NCI-H69 (cell line): ENCODE data around the gene TEX2.

Experiments used
- DNase-seq: peaks from one replicate; lab custom pipeline; 2025; lab: John Stamatoyannopoulos, UW

Gene TEX2

GRCh38 chr17:64158831-64159590, 104.0 kb downstream of the TEX2 start:
- no peak for DNase-seq

GRCh38 chr17:64158406-64158805, 104.7 kb downstream of the TEX2 start:
- DNase-seq = no peak

GRCh38 chr17:64157669-64158180, 105.3 kb downstream of the TEX2 start:
- DNase-seq = no peak

- DNase-seq = no peak
Observed at GRCh38 chr17:64156670-64157069, 106.4 kb downstream of the TEX2 start.

GRCh38 chr17:64155751-64156544, 107.1 kb downstream of the TEX2 start:
- DNase-seq = no peak

GRCh38 chr17:64155129-64155528, 107.9 kb downstream of the TEX2 start:
- no peak for DNase-seq

- no peak for DNase-seq
Observed at GRCh38 chr17:64154717-64155116, 108.3 kb downstream of the TEX2 start.

- DNase-seq = no peak
Observed at GRCh38 chr17:64154313-64154695, 108.8 kb downstream of the TEX2 start.

GRCh38 chr17:64153565-64154312, 109.3 kb downstream of the TEX2 start:
- DNase-seq = no peak

- DNase-seq = no peak
Observed at GRCh38 chr17:64152428-64153125, 110.5 kb downstream of the TEX2 start.

GRCh38 chr17:64151016-64151368, 112.1 kb downstream of the TEX2 start:
- no peak for DNase-seq

GRCh38 chr17:64150237-64151015, 112.6 kb downstream of the TEX2 start:
- DNase-seq = peak; percentile 16

- DNase-seq = no peak
Observed at GRCh38 chr17:64149196-64149595, 113.9 kb downstream of the TEX2 start.

- peak; percentile 40 for DNase-seq
Observed at GRCh38 chr17:64148699-64149098, 114.4 kb downstream of the TEX2 start.

GRCh38 chr17:64148017-64148631, 114.9 kb downstream of the TEX2 start:
- peak; percentile 33 for DNase-seq

GRCh38 chr17:64147110-64148016, 115.7 kb downstream of the TEX2 start:
- no peak for DNase-seq

GRCh38 chr17:64146418-64147109, 116.5 kb downstream of the TEX2 start:
- no peak for DNase-seq

- peak; percentile 100 for DNase-seq
Observed at GRCh38 chr17:64145751-64146417, 117.2 kb downstream of the TEX2 start.
